Measurements from ENCODE around the gene STRA6.
"Not testable (repeated sequence)": the region's sequence is repeated elsewhere in the genome, so short reads cannot be mapped to it uniquely, and the experiment has no call there.

The STRA6 gene

GRCh38 chr15:74160390-74160789, 42.2 kb downstream of the STRA6 start:
- not testable (repeated sequence) for DNase-seq (ENCODE audit: low spot score)

- no peak for DNase-seq (ENCODE audit: low spot score)
Observed at GRCh38 chr15:74159773-74160172, 42.8 kb downstream of the STRA6 start.

- DNase-seq (ENCODE audit: low spot score): no peak
Observed at GRCh38 chr15:74158855-74159650, 43.5 kb downstream of the STRA6 start.

GRCh38 chr15:74157868-74158827, 44.4 kb downstream of the STRA6 start:
- DNase-seq (ENCODE audit: low spot score): no peak

GRCh38 chr15:74156678-74157411, 45.7 kb downstream of the STRA6 start:
- no peak for DNase-seq (ENCODE audit: low spot score)

GRCh38 chr15:74155766-74156417, 46.7 kb downstream of the STRA6 start:
- no peak for DNase-seq (ENCODE audit: low spot score)

- no peak for DNase-seq (ENCODE audit: low spot score)
Observed at GRCh38 chr15:74147051-74147450, 55.5 kb downstream of the STRA6 start.

GRCh38 chr15:74146277-74146800, 56.2 kb downstream of the STRA6 start:
- no peak for DNase-seq (ENCODE audit: low spot score)

GRCh38 chr15:74144153-74144775, 58.3 kb downstream of the STRA6 start:
- DNase-seq (ENCODE audit: low spot score): no peak

GRCh38 chr15:74141591-74141990, 61.0 kb downstream of the STRA6 start:
- no peak for DNase-seq (ENCODE audit: low spot score)

GRCh38 chr15:74138642-74139041, 63.9 kb downstream of the STRA6 start:
- no peak for DNase-seq (ENCODE audit: low spot score)

GRCh38 chr15:74137537-74137894, 65.1 kb downstream of the STRA6 start:
- DNase-seq (ENCODE audit: low spot score): no peak

- DNase-seq (ENCODE audit: low spot score): no peak
Observed at GRCh38 chr15:74136814-74137536, 65.6 kb downstream of the STRA6 start.

GRCh38 chr15:74136540-74136813, 66.1 kb downstream of the STRA6 start:
- no peak for DNase-seq (ENCODE audit: low spot score)

- no peak for DNase-seq (ENCODE audit: low spot score)
Observed at GRCh38 chr15:74135041-74135565, 67.5 kb downstream of the STRA6 start.

- DNase-seq (ENCODE audit: low spot score): peak; percentile 31
Observed at GRCh38 chr15:74134387-74135027, 68.1 kb downstream of the STRA6 start.

GRCh38 chr15:74133694-74134386, 68.7 kb downstream of the STRA6 start:
- DNase-seq (ENCODE audit: low spot score): no peak

GRCh38 chr15:74132681-74133651, 69.6 kb downstream of the STRA6 start:
- no peak for DNase-seq (ENCODE audit: low spot score)
